HG02981 (cell line): ENCODE measurements around the gene PCDHGB2.
A peak's percentile ranks its signal among the peaks of the same experiment; 100 is the strongest.
"Not testable (repeated sequence)": the region's sequence is repeated elsewhere in the genome, so short reads cannot be mapped to it uniquely, and the experiment has no call there.

Experiments used
- ATAC-seq: cut with Tn5 transposase; IDR thresholded peaks from one replicate; pipeline ENCODE4 v1.9.1; 2021; ENCODE audit warnings: mild to moderate bottlenecking, moderate library complexity; ENCODE audit not compliant: unreplicated experiment

The PCDHGB2 gene

GRCh38 chr5:141359790-141360426 is at the start of gene PCDHGB2:
Gene PCDHGB2, plus strand, starts transcription at chr5:141359994. Its CDS starts 142 bp downstream, at chr5:141360136.
- ATAC-seq = no peak

- no peak for ATAC-seq
Observed at GRCh38 chr5:141313711-141314110, 46.1 kb upstream of the PCDHGB2 start.

GRCh38 chr5:141316963-141317362 is 42.8 kb upstream of the PCDHGB2 start:
- ATAC-seq = not testable (repeated sequence)

- ATAC-seq = no peak
Observed at GRCh38 chr5:141319202-141319601, 40.6 kb upstream of the PCDHGB2 start.

GRCh38 chr5:141319699-141320098 is 40.1 kb upstream of the PCDHGB2 start:
- ATAC-seq = no peak

DNA sequence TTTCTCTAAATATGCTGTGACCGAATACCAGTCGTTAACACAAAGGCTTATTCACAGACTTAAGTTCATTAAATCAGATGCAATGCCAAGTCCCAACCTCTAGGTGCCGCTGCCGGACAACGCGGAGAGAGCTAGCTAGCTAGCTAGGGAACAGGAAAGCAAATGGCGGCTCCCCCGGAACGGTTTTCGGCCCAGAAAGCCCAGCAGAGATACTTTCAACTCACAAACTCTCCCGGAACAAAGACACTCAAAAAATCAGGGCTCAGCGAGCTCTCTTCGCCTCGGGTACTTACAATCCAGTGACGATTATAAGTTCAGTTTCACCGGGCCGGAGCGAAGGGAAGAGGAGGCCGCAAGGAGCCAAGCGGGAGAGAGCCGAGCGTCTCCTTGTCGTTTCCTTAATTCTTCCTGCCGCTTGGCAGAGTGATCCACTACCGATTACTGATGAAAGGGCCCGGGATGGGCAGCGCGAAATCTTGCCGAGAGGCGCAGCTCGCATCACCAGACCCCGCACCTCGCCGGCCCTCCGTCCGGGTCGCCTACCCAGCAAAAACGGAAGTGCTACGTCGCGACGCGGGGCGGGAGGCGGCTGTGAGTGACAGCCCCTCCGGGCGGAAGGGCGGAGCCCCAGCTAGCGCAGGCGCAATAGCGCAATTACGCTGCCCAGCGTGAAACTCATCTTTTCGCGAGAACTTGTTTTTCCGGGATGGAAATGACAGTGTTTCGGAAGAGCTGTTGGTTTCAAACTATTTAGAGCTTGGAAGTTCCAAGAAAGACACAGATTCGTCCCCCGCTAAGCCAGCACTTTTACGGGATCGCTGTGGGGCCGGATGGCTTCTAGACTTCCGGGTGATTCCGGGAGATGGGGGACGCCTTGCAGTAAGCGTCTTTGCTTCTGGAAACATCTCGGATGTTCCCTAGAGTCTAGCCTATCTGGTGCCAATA is 39.3 kb upstream of the PCDHGB2 start, which contains the start of gene TAF7:
Gene TAF7, minus strand, starts transcription at position 560 of the 945 bp plus-strand sequence. CDS start 740 bp downstream, outside the sequence.
- peak; percentile 93 for ATAC-seq

DNA sequence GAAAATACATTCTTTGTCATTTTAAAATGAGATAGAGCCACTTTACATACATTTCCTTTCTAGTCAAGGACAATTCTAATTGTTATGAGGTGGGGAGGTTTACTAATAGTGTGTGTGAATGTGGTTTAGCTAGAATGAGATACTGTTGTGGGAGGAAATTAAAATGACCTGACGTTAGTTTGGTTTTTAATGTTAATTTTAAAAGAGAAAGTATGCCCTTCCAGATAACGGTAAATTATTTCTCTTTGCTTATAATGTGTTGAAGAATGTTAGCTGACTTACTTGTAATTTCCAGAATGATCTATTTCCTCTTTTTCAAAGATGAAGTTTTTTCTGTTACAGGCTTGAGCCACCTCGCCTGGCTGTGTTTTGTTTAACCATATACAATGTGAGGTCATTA is 37.5 kb upstream of the PCDHGB2 start:
- ATAC-seq = no peak

DNA sequence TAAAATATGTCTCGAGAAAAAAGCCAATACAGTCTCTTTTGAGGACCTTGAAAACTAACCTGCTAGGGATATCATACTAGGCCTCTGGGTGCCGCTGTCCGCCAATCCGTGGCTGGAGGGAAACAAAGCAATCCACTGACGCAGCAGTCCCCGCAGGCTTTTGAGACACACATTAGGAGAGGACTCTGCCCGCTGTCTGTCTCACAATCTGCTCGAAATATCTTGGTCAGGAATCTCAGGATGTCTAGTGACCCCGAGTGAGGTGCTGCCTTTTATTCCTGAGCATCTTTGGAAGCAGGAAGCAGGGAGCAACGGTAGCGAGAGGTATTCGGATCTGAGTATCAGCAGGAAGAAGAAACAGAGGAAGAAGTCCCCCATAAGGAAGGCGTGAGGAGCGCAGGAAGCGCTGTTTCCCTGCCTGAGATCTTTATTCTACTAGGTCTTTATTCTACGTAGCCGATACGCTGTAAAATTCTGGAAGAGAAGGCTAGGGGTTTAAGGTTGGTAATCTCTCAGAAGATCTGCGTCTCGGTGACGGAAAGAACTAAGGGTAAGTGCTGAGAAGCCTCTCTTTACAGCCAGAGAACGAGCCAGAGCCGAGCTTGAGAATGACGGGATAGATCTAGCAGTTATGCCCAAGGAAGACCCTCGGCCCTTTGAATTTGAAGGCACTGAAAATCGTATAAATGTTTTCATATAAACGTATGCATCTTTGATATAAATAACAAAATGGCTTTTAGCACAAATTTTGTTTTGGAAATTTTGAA is 33.5 kb upstream of the PCDHGB2 start:
- ATAC-seq = peak; percentile 81

GRCh38 chr5:141328231-141328630 is 31.6 kb upstream of the PCDHGB2 start:
- ATAC-seq = no peak

GRCh38 chr5:141330299-141331080 is 29.3 kb upstream of the PCDHGB2 start, which contains the start of gene PCDHGA1:
Gene PCDHGA1, plus strand, starts transcription at chr5:141330514.
- no peak for ATAC-seq

GRCh38 chr5:141332571-141332970 is 27.2 kb upstream of the PCDHGB2 start:
- ATAC-seq = not testable (repeated sequence)

GRCh38 chr5:141338538-141339306 is 21.1 kb upstream of the PCDHGB2 start, which contains the start of gene PCDHGA2:
Gene PCDHGA2, plus strand, starts transcription at chr5:141338760.
- no peak for ATAC-seq

- ATAC-seq = not testable (repeated sequence)
Observed at GRCh38 chr5:141340781-141341354, 18.9 kb upstream of the PCDHGB2 start.

DNA sequence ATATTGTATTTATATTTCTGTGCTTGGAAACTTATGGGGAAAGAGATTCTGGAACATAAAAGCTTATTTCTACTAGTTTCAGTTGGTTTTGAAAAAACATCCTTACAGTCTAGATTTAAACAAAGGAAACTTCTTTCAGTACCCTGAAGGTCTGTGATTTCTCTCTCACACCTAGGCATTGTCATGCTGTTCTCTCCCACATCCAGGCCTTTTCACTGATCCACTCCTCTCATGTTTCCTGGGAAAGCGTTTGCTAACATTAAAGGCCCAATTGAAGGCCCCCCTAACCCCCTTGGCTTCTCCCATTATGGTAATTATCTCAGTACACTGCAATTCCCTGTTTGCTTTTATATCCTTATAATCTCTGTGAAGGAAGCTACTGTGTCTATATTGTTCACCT is 17.0 kb upstream of the PCDHGB2 start:
- no peak for ATAC-seq

DNA sequence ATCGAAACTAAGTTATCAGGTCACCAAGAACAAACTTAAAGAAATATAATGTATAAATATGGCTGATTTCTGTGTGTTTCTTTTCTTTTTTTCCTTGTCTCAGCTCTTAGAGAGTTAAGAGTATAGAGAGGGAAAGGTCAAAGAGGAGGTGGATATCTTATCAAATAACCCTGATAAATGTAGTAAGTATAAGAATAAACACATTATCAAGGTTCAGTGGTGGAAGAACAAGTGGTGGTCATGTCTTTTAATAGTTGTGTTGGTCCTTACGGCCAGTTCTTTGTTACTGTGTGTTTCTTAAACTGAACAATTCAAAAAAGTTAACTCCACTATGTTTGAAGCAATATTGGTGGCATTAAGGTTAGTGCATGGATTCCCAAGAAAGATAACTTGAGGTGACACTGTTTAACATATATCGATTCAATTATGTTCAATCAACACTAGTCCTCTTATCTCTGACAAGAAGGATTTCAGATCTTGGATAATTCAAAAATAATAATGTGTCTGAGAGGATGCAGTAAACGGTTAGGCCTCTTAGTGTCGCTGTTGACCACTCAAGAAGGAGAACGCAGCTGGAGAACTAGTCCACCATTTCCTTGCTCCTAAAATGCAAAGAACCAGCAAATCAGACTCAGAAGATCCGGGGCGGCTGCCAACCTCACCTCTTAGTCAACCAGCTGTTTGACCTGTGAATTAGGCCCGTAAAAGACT is 16.4 kb upstream of the PCDHGB2 start, which contains the start of gene PCDHGA3:
Gene PCDHGA3, plus strand, starts transcription at position 588 of the 711 bp plus-strand sequence. CDS start 205 bp downstream, outside the sequence.
- ATAC-seq = no peak

- no peak for ATAC-seq
Observed at GRCh38 chr5:141343953-141344463, 15.8 kb upstream of the PCDHGB2 start.

DNA sequence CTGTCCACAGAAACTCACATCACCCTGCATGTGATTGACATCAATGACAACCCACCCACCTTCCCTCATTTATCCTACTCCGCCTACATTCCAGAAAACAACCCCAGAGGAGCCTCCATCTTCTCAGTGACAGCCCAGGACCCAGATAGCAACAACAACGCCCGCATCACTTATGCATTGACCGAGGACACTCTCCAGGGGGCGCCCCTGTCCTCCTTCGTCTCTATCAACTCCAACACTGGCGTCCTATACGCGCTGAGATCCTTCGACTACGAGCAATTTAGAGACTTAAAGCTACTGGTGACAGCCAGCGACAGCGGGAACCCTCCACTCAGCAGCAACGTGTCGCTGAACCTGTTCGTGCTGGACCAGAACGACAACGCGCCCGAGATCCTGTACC is 14.5 kb upstream of the PCDHGB2 start:
- no peak for ATAC-seq

DNA sequence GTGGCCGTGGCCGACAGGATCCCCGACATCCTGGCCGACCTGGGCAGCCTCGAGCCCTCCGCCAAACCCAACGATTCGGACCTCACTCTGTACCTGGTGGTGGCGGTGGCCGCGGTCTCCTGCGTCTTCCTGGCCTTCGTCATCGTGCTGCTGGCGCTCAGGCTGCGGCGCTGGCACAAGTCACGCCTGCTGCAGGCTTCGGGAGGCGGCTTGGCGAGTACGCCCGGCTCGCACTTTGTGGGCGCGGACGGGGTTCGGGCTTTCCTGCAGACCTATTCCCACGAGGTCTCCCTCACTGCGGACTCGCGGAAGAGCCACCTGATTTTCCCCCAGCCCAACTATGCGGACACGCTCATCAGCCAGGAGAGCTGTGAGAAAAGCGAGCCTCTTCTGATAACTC is 13.8 kb upstream of the PCDHGB2 start:
- not testable (repeated sequence) for ATAC-seq
